B cell (primary cell): ENCODE measurements around the gene DTD1. TPM values are rescaled to one million over a fixed set of nuclear protein-coding genes. Genes with fewer than 3 reads are reported as not detected.

ENCODE experiments used
- ATAC-seq: fragments of 200-7000 bp; cut with Tn5 transposase; one replicate; pipeline ENCODE4 v1.10.0; 2021; ENCODE audit warnings: low read depth, mild to moderate bottlenecking, moderate number of reproducible peaks, moderate library complexity
- CTCF ChIA-PET: fragments of 350-600 bp; sonication (Branson Sonifier 250); formaldehyde crosslinking; loops from one replicate; lab custom pipeline; 2021; ENCODE audit warnings: antibody characterized with exemption, inconsistent platforms; lab: Charles Lee
- POLR2A ChIA-PET: fragments of 350-600 bp; sonication (Branson Sonifier 250); formaldehyde crosslinking; loops from one replicate; lab custom pipeline; 2021; ENCODE audit warnings: antibody characterized with exemption; lab: Charles Lee
- DNase-seq: peaks from one replicate; pipeline ENCODE4 v3.0.0; 2013
- H2AFZ ChIP-seq: 2 replicates; pipeline ENCODE4 v1.6.1; 2012; ENCODE audit warnings: mild to moderate bottlenecking, low read depth, low read length; ENCODE audit not compliant: insufficient read depth, poor library complexity, severe bottlenecking
- H3K27ac ChIP-seq, 2 donors: 1 replicate in 1 of 2; 2 replicates in 1 of 2; pipeline ENCODE4 v1.5.1; 2012 to 2013; ENCODE audit warnings: low read length in 2 of 2, mild to moderate bottlenecking in 2 of 2, moderate library complexity in 1 of 2
- H3K27me3 ChIP-seq, 4 experiments: fragments of 200-600 bp in 1 of 4; sonication (generic) in 1 of 4; replicated peaks in 1 of 4; 1 replicate in 2 of 4; 2 replicates in 2 of 4; pipeline versions ENCODE4 v1.6.1 to v1.7.0; 2013 to 2016; ENCODE audit warnings: low read length in 3 of 4, mild to moderate bottlenecking in 2 of 4, mixed read lengths in 1 of 4, moderate library complexity in 1 of 4; ENCODE audit not compliant: insufficient read depth in 4 of 4, control insufficient read depth in 3 of 4; ENCODE audit errors: control extremely low read depth in 1 of 4
- H3K36me3 ChIP-seq, 2 experiments: replicated peaks in 1 of 2; 1 replicate in 1 of 2; 2 replicates in 1 of 2; pipeline versions ENCODE4 v1.6.1 to v1.7.1; 2013; ENCODE audit warnings: low read length in 1 of 2; ENCODE audit not compliant: insufficient read depth in 2 of 2, control insufficient read depth in 1 of 2; ENCODE audit errors: control extremely low read depth in 1 of 2, extremely low read depth in 1 of 2
- H3K4me1 ChIP-seq, 2 donors: fragments of 200-600 bp in 1 of 2; sonication (generic) in 1 of 2; 1 replicate in 1 of 2; 2 replicates in 1 of 2; pipeline versions ENCODE4 v1.5.1 to v1.6.1; 2013 to 2017; ENCODE audit warnings: low read length in 2 of 2; ENCODE audit not compliant: control insufficient read depth in 2 of 2, insufficient read depth in 2 of 2
- H3K4me2 ChIP-seq: replicated peaks from 2 replicates; pipeline ENCODE3; 2012; ENCODE audit warnings: mild to moderate bottlenecking, low read depth, low read length; ENCODE audit not compliant: poor library complexity, severe bottlenecking
- H3K4me3 ChIP-seq, 5 experiments: fragments of 200-600 bp in 1 of 5; sonication (generic) in 1 of 5; 1 replicate in 3 of 5; 2 replicates in 2 of 5; pipeline versions ENCODE4 v1.5.1 to v1.7.0; 2011 to 2016; ENCODE audit warnings: low read length in 4 of 5, mild to moderate bottlenecking in 4 of 5, low read depth in 2 of 5, control low read depth in 1 of 5, moderate library complexity in 1 of 5; ENCODE audit not compliant: insufficient read depth in 1 of 5; ENCODE audit errors: control extremely low read depth in 1 of 5, extremely low read depth in 1 of 5
- H3K79me2 ChIP-seq: fragments of 200-600 bp; sonication (generic); one replicate; pipeline ENCODE4 v1.6.0; 2016; ENCODE audit warnings: low read length; ENCODE audit not compliant: control insufficient read depth, insufficient read depth
- H3K9ac ChIP-seq: fragments of 200-600 bp; sonication (generic); 2 replicates; pipeline ENCODE4 v1.6.1; 2017; ENCODE audit warnings: mild to moderate bottlenecking, low read length, moderate library complexity
- H3K9me3 ChIP-seq, 3 donors: one replicate each; pipeline versions ENCODE4 v1.6.1 to v1.7.1; 2013; ENCODE audit warnings: low read length in 2 of 3; ENCODE audit not compliant: control insufficient read depth in 2 of 3, insufficient read depth in 1 of 3; ENCODE audit errors: control extremely low read depth in 1 of 3
- H4K20me1 ChIP-seq: 2 replicates; pipeline ENCODE4 v1.6.0; 2012; ENCODE audit warnings: mild to moderate bottlenecking, low read length; ENCODE audit not compliant: insufficient read depth, control insufficient read depth, poor library complexity, severe bottlenecking
- H3K27ac Mint-ChIP-seq: one replicate; pipeline ENCODE4 v1.8.0; 2021; ENCODE audit warnings: mixed read lengths
- H3K27me3 Mint-ChIP-seq: one replicate; pipeline ENCODE4 v1.8.0; 2021; ENCODE audit warnings: mixed read lengths
- H3K4me1 Mint-ChIP-seq: one replicate; pipeline ENCODE4 v1.8.0; 2021; ENCODE audit warnings: mixed read lengths
- H3K4me3 Mint-ChIP-seq: one replicate; pipeline ENCODE4 v1.8.0; 2021; ENCODE audit warnings: mixed read lengths
- H3K9me3 Mint-ChIP-seq: one replicate; pipeline ENCODE4 v1.8.0; 2022; ENCODE audit warnings: mixed read lengths; ENCODE audit not compliant: insufficient read depth
- EZH2 ChIP-seq: IDR thresholded peaks from 2 replicates; pipeline ENCODE4 v1.6.1; 2012; ENCODE audit warnings: borderline replicate concordance, low read depth, mild to moderate bottlenecking, moderate library complexity, low read length; ENCODE audit not compliant: insufficient read depth, poor library complexity, severe bottlenecking
- WGBS: methylation state at CpG from one replicate; pipeline ENCODE4 v1.1.5; 2013; ENCODE audit warnings: missing lambda C conversion rate; ENCODE audit not compliant: insufficient coverage; 5-methylcytosine and 5-hydroxymethylcytosine counted together
- intact Hi-C: fragments of 100-400 bp; cut with micrococcal nuclease; formaldehyde crosslinking; loops from one replicate; pipeline ENCODE4 v1.10.0; 2022
- polyA plus RNA-seq: library from polyadenylated mRNA; depleted of rRNA; stranded (reverse); fragments of >200 nt; gene quantifications from 2 replicates; pipeline ENCODE4 v1.2.3, GENCODE V29; 2012
- total RNA-seq, 2 donors: library from RNA; stranded (reverse); fragments of 120-200 nt in 1 of 2; gene quantifications; 1 replicate in 1 of 2; 2 replicates in 1 of 2; pipeline versions ENCODE4 v1.2.3 to v1.2.4, GENCODE V29; 2013 to 2022
- TF ChIP-seq, protein P1 (sequence below): fragments of 200-600 bp; IDR thresholded peaks from one replicate; pipeline ENCODE4 v1.8.0; 2022; ENCODE audit warnings: antibody characterized with exemption, mild to moderate bottlenecking

DTD1 gene
- total and polyA plus RNA-seq, 2 donors (not counting 1 experiment from before 2014, with no cell fraction given): 18.7 to 20.4 TPM

DNA sequence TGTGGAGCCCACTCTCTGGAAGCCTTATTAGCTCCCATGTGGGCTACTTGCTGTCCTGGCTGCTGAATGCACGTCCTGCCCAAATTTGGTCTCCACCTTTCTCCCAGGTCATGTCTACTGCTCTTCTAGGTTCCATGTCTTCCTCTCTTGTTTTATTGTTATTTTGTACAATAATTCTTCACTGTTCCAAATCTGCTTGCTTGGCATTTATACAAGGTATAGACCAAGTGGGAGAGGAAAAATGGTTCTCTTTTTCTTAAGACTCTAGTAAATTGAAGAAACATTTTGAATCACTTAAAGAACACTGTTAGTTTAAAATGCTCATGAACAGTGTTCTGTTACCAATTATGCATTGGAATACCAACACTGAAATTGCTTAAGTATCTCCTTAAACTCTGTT is 144.1 kb downstream of the DTD1 start:
- no peak for ATAC-seq
- peaks cover 36% of the 10 kb centered on the region for H3K4me1 Mint-ChIP-seq

DNA sequence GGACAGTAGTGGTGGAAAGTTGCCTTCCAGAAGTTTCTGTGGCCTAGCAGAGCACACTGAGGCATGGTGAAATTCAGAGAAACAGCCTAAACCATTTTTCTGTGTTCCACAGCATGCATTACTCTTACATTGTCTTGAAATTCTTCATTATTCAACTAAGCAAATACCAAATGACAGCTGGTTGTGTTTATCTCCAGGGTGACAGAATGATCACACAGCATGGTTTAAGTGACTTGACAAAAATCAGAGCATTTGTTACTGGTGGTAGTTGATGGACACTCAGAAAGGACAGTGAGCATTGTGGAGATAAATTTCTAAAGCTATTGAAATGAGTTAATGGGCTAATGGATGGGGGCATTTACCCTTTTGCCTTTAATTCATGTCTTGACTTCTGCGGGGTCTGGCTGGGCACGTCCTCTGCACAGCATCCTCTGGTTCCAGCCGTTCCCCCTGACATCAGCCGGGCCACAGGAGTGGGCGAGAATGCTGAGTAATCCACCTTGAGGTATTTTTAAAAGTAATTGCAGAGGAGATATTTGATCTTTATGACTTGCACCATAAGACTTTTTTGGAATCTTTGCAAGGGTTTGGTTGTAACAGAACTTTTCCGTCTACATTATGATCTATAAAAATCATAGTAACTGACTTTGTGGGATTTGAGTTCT is 146.8 kb downstream of the DTD1 start:
- H3K9me3 ChIP-seq: peaks cover 0 to 3% (median 0%) of the 10 kb centered on the region in 3 donors
- Mint-ChIP-seq H3K4me3 (no peak overlapping the region), H3K27ac (no peak overlapping the region), H3K27me3 (no peaks in the 10 kb centered on the region), H3K4me1 (peaks cover 17% of the 10 kb centered on the region), H3K9me3 (no peaks in the 10 kb centered on the region)
- H3K27me3 ChIP-seq: no peaks in the 10 kb centered on the region
- no peaks in the 10 kb centered on the region for H3K36me3 ChIP-seq
- no peak overlapping the region for H3K4me3 ChIP-seq
- 97% methylated on average over 4 of the region's 6 CpGs for WGBS
- H3K9ac ChIP-seq: no peak overlapping the region
- TF ChIP-seq, protein P1, sequence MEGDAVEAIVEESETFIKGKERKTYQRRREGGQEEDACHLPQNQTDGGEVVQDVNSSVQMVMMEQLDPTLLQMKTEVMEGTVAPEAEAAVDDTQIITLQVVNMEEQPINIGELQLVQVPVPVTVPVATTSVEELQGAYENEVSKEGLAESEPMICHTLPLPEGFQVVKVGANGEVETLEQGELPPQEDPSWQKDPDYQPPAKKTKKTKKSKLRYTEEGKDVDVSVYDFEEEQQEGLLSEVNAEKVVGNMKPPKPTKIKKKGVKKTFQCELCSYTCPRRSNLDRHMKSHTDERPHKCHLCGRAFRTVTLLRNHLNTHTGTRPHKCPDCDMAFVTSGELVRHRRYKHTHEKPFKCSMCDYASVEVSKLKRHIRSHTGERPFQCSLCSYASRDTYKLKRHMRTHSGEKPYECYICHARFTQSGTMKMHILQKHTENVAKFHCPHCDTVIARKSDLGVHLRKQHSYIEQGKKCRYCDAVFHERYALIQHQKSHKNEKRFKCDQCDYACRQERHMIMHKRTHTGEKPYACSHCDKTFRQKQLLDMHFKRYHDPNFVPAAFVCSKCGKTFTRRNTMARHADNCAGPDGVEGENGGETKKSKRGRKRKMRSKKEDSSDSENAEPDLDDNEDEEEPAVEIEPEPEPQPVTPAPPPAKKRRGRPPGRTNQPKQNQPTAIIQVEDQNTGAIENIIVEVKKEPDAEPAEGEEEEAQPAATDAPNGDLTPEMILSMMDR: no peak
- no peak for TF ChIP-seq EZH2
- no peak for ATAC-seq
- ChIA-PET POLR2A (no interaction called here), CTCF (no interaction called here)
- H4K20me1 ChIP-seq: no peaks in the 10 kb centered on the region
- peaks cover 4% of the 10 kb centered on the region for H3K79me2 ChIP-seq
- no peak overlapping the region for H3K27ac ChIP-seq
- no peak for DNase-seq
- peaks cover 2 to 10% of the 10 kb centered on the region in 2 donors for H3K4me1 ChIP-seq
- H2AFZ ChIP-seq: no peak overlapping the region
- H3K4me2 ChIP-seq: no peak overlapping the region
- intact Hi-C loops: no loop called here

More for the DNA sequence above, 144.1 kb downstream of the DTD1 start:
- TF ChIP-seq, protein P1: no peak
- no peak for TF ChIP-seq EZH2
- Histone ChIP-seq H3K4me2 (no peak overlapping the region), H3K4me1 (peaks cover 25 to 30% of the 10 kb centered on the region in 2 donors), H3K4me3 (no peak overlapping the region), H3K9ac (no peak overlapping the region), H4K20me1 (no peaks in the 10 kb centered on the region), H3K27me3 (no peaks in the 10 kb centered on the region), H3K9me3 (no peaks in the 10 kb centered on the region), H3K36me3 (no peaks in the 10 kb centered on the region), H3K27ac (no peak overlapping the region), H3K79me2 (peaks cover 4% of the 10 kb centered on the region), H2AFZ (no peak overlapping the region)
- Mint-ChIP-seq H3K27ac (no peak overlapping the region), H3K27me3 (no peaks in the 10 kb centered on the region), H3K4me3 (no peak overlapping the region), H3K9me3 (no peaks in the 10 kb centered on the region)
- ChIA-PET CTCF (no interaction called here), POLR2A (no interaction called here)
- intact Hi-C loops: no loop called here
- DNase-seq: no peak
- WGBS: 100% methylated on average over 1 of the region's 1 CpG
